Measurements from ENCODE around the gene WWC1.

GRCh38 chr5:168329302-168329701 is 37.9 kb downstream of the WWC1 start:
- TF ChIP-seq CTCF (IDR thresholded peaks at IDR 0.05; ENCODE audit: low read depth, low read length): no peak
- TF ChIP-seq MYC (IDR thresholded peaks at IDR 0.05; ENCODE audit: low read depth, low read length): no peak
- no peak for TF ChIP-seq POLR2A (IDR thresholded peaks at IDR 0.05; ENCODE audit: extremely low read depth, insufficient read length)
- TF ChIP-seq MAX (IDR thresholded peaks at IDR 0.05; ENCODE audit: low read depth, low read length): no peak
